ENCODE measurements around the gene CCDC183. TPM values are rescaled to one million over a fixed set of nuclear protein-coding genes. Genes with fewer than 3 reads are reported as not detected.

The CCDC183 gene
- total RNA-seq, 1 donor from 2014 or later: 0.84 TPM

- peak overlapping the region; percentile 61 for H3K27ac ChIP-seq (ENCODE audit: low read depth, low read length)
- peaks cover 8% of the 10 kb centered on the region for H3K36me3 ChIP-seq (ENCODE audit: insufficient read depth, low read length)
- no peaks in the 10 kb centered on the region for H3K27me3 Mint-ChIP-seq (ENCODE audit: low read depth, unreplicated experiment)
- peaks cover 44% of the 10 kb centered on the region for H4K20me1 ChIP-seq (ENCODE audit: insufficient read depth, low read length)
- no peak for TF ChIP-seq CTCF (IDR thresholded peaks at IDR 0.05; ENCODE audit: insufficient read depth, low read depth, low read length)
- no peak for TF ChIP-seq EZH2 (IDR thresholded peaks at IDR 0.05; ENCODE audit: insufficient read depth, low read length)
- peak overlapping the region; percentile 94 for H3K4me2 ChIP-seq (ENCODE audit: low read length)
- no peaks in the 10 kb centered on the region for H3K9me3 ChIP-seq (ENCODE audit: insufficient read depth, low read depth, low read length)
- DNase-seq (ENCODE audit: low read depth): no peak
- peak overlapping the region; percentile 66 for H2AFZ ChIP-seq (ENCODE audit: low read depth, low read length)
- H3K4me3 Mint-ChIP-seq (ENCODE audit: unreplicated experiment): peak overlapping the region; percentile 91
- H3K9ac ChIP-seq (ENCODE audit: low read length): peak overlapping the region; percentile 90
- peaks cover 19% of the 10 kb centered on the region for H3K4me1 ChIP-seq (ENCODE audit: insufficient read depth, low read length)
- peak overlapping the region; percentile 91 for H3K27ac Mint-ChIP-seq (ENCODE audit: unreplicated experiment)
- H3K4me3 ChIP-seq (ENCODE audit: insufficient read depth, low read depth, low read length): peak overlapping the region; percentile 66
- H3K79me2 ChIP-seq (ENCODE audit: insufficient read depth, low read length): peaks cover 54% of the 10 kb centered on the region
- no peak for FAIRE-seq
- peaks cover 13% of the 10 kb centered on the region for H3K4me1 Mint-ChIP-seq (ENCODE audit: low read depth, unreplicated experiment)
- H3K27me3 ChIP-seq (ENCODE audit: insufficient read depth, low read length): no peaks in the 10 kb centered on the region
- no peaks in the 10 kb centered on the region for H3K9me3 Mint-ChIP-seq (ENCODE audit: unreplicated experiment)
- peaks cover 8% of the 10 kb centered on the region for H3K36me3 Mint-ChIP-seq (ENCODE audit: low read depth, unreplicated experiment)
These were observed 12.1 kb downstream of the CCDC183 start for GRCh38 chr9:136808075-136808805.

GRCh38 chr9:136808806-136809158 lies 12.6 kb downstream of the CCDC183 start:
- Mint-ChIP-seq H3K36me3 (ENCODE audit: low read depth, unreplicated experiment) (peaks cover 9% of the 10 kb centered on the region), H3K27ac (ENCODE audit: unreplicated experiment) (peak overlapping the region; percentile 91)

GRCh38 chr9:136814725-136815421 lies 18.7 kb downstream of the CCDC183 start:
- Histone ChIP-seq H3K4me1 (ENCODE audit: insufficient read depth, low read length) (peaks cover 3% of the 10 kb centered on the region), H2AFZ (ENCODE audit: low read depth, low read length) (no peak overlapping the region), H3K9ac (ENCODE audit: low read length) (no peak overlapping the region), H3K27ac (ENCODE audit: low read depth, low read length) (no peak overlapping the region), H4K20me1 (ENCODE audit: insufficient read depth, low read length) (peaks cover 70% of the 10 kb centered on the region), H3K4me3 (ENCODE audit: insufficient read depth, low read depth, low read length) (no peak overlapping the region), H3K4me2 (ENCODE audit: low read length) (no peak overlapping the region), H3K79me2 (ENCODE audit: insufficient read depth, low read length) (peaks cover 72% of the 10 kb centered on the region), H3K9me3 (ENCODE audit: insufficient read depth, low read depth, low read length) (no peaks in the 10 kb centered on the region), H3K27me3 (ENCODE audit: insufficient read depth, low read length) (no peaks in the 10 kb centered on the region), H3K36me3 (ENCODE audit: insufficient read depth, low read length) (peaks cover 13% of the 10 kb centered on the region)
- H3K27ac Mint-ChIP-seq (ENCODE audit: unreplicated experiment): no peak overlapping the region
- no peak overlapping the region for H3K4me3 Mint-ChIP-seq (ENCODE audit: unreplicated experiment)
- peaks cover 15% of the 10 kb centered on the region for H3K36me3 Mint-ChIP-seq (ENCODE audit: low read depth, unreplicated experiment)
- FAIRE-seq (no peak), DNase-seq (ENCODE audit: low read depth) (no peak)
- no peaks in the 10 kb centered on the region for H3K9me3 Mint-ChIP-seq (ENCODE audit: unreplicated experiment)
- TF ChIP-seq EZH2 (IDR thresholded peaks at IDR 0.05; ENCODE audit: insufficient read depth, low read length) (no peak), CTCF (IDR thresholded peaks at IDR 0.05; ENCODE audit: insufficient read depth, low read depth, low read length) (no peak)
- H3K27me3 Mint-ChIP-seq (ENCODE audit: low read depth, unreplicated experiment): no peaks in the 10 kb centered on the region
- peaks cover 5% of the 10 kb centered on the region for H3K4me1 Mint-ChIP-seq (ENCODE audit: low read depth, unreplicated experiment)

More at GRCh38 chr9:136808806-136809158, 12.6 kb downstream of the CCDC183 start:
- FAIRE-seq: no peak
- peak overlapping the region; percentile 13 for H3K27ac ChIP-seq (ENCODE audit: low read depth, low read length)
- no peak overlapping the region for H2AFZ ChIP-seq (ENCODE audit: low read depth, low read length)
- peaks cover 47% of the 10 kb centered on the region for H4K20me1 ChIP-seq (ENCODE audit: insufficient read depth, low read length)
- H3K36me3 ChIP-seq (ENCODE audit: insufficient read depth, low read length): peaks cover 9% of the 10 kb centered on the region
- peak overlapping the region; percentile 94 for H3K4me2 ChIP-seq (ENCODE audit: low read length)
- no peaks in the 10 kb centered on the region for H3K9me3 ChIP-seq (ENCODE audit: insufficient read depth, low read depth, low read length)
- TF ChIP-seq EZH2 (IDR thresholded peaks at IDR 0.05; ENCODE audit: insufficient read depth, low read length): no peak
- peak overlapping the region; percentile 66 for H3K4me3 ChIP-seq (ENCODE audit: insufficient read depth, low read depth, low read length)
- peaks cover 58% of the 10 kb centered on the region for H3K79me2 ChIP-seq (ENCODE audit: insufficient read depth, low read length)
- peaks cover 13% of the 10 kb centered on the region for H3K4me1 Mint-ChIP-seq (ENCODE audit: low read depth, unreplicated experiment)
- H3K27me3 ChIP-seq (ENCODE audit: insufficient read depth, low read length): no peaks in the 10 kb centered on the region
- H3K9me3 Mint-ChIP-seq (ENCODE audit: unreplicated experiment): no peaks in the 10 kb centered on the region
- H3K4me1 ChIP-seq (ENCODE audit: insufficient read depth, low read length): peaks cover 19% of the 10 kb centered on the region
- H3K27me3 Mint-ChIP-seq (ENCODE audit: low read depth, unreplicated experiment): no peaks in the 10 kb centered on the region
- peak overlapping the region; percentile 91 for H3K4me3 Mint-ChIP-seq (ENCODE audit: unreplicated experiment)
- peak; percentile 40 for DNase-seq (ENCODE audit: low read depth)
- H3K9ac ChIP-seq (ENCODE audit: low read length): peak overlapping the region; percentile 90

All from astrocyte (in vitro differentiated cells and primary cell).